ENCODE results near the gene DNAJC3.
"Not testable (repeated sequence)": the region's sequence is repeated elsewhere in the genome, so short reads cannot be mapped to it uniquely, and the experiment has no call there.

DNAJC3 gene

DNA sequence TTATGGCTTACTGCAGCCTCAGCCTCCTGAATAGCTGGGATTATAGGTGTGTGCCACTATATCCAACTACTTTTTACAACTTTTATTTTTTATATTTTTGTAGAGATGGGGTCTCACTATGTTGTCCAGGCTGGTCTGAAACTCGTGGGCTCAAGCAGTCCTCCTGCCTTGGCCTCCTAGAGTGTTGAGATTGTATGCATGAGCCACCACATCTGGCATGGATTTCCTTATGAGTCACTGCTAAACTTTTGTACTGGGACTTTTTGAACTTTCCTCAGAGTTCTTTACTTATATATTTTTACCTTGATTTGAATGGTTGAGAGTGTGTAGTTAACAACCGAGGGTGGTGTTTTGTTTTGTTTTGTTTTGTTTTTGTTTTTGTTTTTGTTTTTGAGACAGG, 33.4 kb downstream of the DNAJC3 start:
- no peaks in the 10 kb centered on the region for H3K9me3 ChIP-seq (ENCODE audit: control insufficient read depth in 1 of 2, low read length in 2 of 2)
- no peak overlapping the region for H3K9ac ChIP-seq (ENCODE audit: low read depth in 1 of 2, low read length in 2 of 2)
- peaks cover 14 to 32% of the 10 kb centered on the region in 2 donors for H3K36me3 ChIP-seq (ENCODE audit: control insufficient read depth in 1 of 2, insufficient read depth in 2 of 2, low read length in 2 of 2)
- H3K27me3 ChIP-seq (ENCODE audit: control insufficient read depth in 1 of 2, insufficient read depth in 2 of 2, low read length in 2 of 2), result no peaks in the 10 kb centered on the region
- peaks cover 3 to 7% of the 10 kb centered on the region in 2 donors for H3K4me1 ChIP-seq (ENCODE audit: control insufficient read depth in 1 of 2, insufficient read depth in 2 of 2, low read length in 2 of 2)
- H3K27ac ChIP-seq (ENCODE audit: low read depth, low read length), result no peak overlapping the region
- no peak overlapping the region for H3K4me3 ChIP-seq (ENCODE audit: low read depth in 1 of 2, low read length in 2 of 2)

GRCh38 chr13:95712846-95713245, 35.9 kb downstream of the DNAJC3 start:
- H3K36me3 ChIP-seq (ENCODE audit: control insufficient read depth in 1 of 2, insufficient read depth in 2 of 2, low read length in 2 of 2), result peaks cover 14 to 38% of the 10 kb centered on the region in 2 donors

DNA sequence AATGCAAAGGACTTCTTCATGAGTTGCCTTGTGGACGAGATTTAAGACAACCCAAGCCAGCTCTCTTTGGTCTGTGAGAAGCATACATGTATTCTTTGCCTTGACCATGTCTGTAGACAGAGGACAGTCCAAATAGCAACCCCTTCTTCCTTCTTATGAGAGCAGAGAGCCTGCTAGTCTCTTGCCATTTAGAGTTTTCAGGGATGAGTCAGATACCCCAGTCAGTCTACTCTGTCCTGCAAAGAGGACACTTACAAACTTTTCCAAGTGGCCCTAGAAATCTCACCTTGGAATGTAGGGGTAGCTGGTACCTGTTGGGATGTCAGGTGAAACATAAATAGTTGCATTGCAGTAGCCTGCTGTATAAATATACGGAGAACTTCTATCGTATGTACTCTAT, 36.7 kb downstream of the DNAJC3 start:
- H3K9ac ChIP-seq (ENCODE audit: low read depth in 1 of 2, low read length in 2 of 2), result no peak overlapping the region
- H3K9me3 ChIP-seq (ENCODE audit: control insufficient read depth in 1 of 2, low read length in 2 of 2), result no peaks in the 10 kb centered on the region
- H3K4me1 ChIP-seq (ENCODE audit: control insufficient read depth in 1 of 2, insufficient read depth in 2 of 2, low read length in 2 of 2), result no peaks in the 10 kb centered on the region
- H3K27ac ChIP-seq (ENCODE audit: low read depth, low read length), result no peak overlapping the region
- peaks cover 14 to 40% of the 10 kb centered on the region in 2 donors for H3K36me3 ChIP-seq (ENCODE audit: control insufficient read depth in 1 of 2, insufficient read depth in 2 of 2, low read length in 2 of 2)
- no peak overlapping the region for H3K4me3 ChIP-seq (ENCODE audit: low read depth in 1 of 2, low read length in 2 of 2)
- no peaks in the 10 kb centered on the region for H3K27me3 ChIP-seq (ENCODE audit: control insufficient read depth in 1 of 2, insufficient read depth in 2 of 2, low read length in 2 of 2)

More at GRCh38 chr13:95712846-95713245, 35.9 kb downstream of the DNAJC3 start:
- H3K4me1 ChIP-seq (ENCODE audit: control insufficient read depth in 1 of 2, insufficient read depth in 2 of 2, low read length in 2 of 2); H3K9me3 ChIP-seq (ENCODE audit: control insufficient read depth in 1 of 2, low read length in 2 of 2); H3K9ac ChIP-seq (ENCODE audit: low read depth in 1 of 2, low read length in 2 of 2); H3K27ac ChIP-seq (ENCODE audit: low read depth, low read length); H3K4me3 ChIP-seq (ENCODE audit: low read depth in 1 of 2, low read length in 2 of 2); H3K27me3 ChIP-seq (ENCODE audit: control insufficient read depth in 1 of 2, insufficient read depth in 2 of 2, low read length in 2 of 2): not testable (repeated sequence)

GRCh38 chr13:95714142-95714832, 37.3 kb downstream of the DNAJC3 start:
- Histone ChIP-seq H3K27me3 (ENCODE audit: control insufficient read depth in 1 of 2, insufficient read depth in 2 of 2, low read length in 2 of 2) (no peaks in the 10 kb centered on the region), H3K9ac (ENCODE audit: low read depth in 1 of 2, low read length in 2 of 2) (no peak overlapping the region), H3K9me3 (ENCODE audit: control insufficient read depth in 1 of 2, low read length in 2 of 2) (no peaks in the 10 kb centered on the region), H3K27ac (ENCODE audit: low read depth, low read length) (no peak overlapping the region), H3K36me3 (ENCODE audit: control insufficient read depth in 1 of 2, insufficient read depth in 2 of 2, low read length in 2 of 2) (peaks cover 14 to 40% of the 10 kb centered on the region in 2 donors), H3K4me1 (ENCODE audit: control insufficient read depth in 1 of 2, insufficient read depth in 2 of 2, low read length in 2 of 2) (no peaks in the 10 kb centered on the region), H3K4me3 (ENCODE audit: low read depth in 1 of 2, low read length in 2 of 2) (no peak overlapping the region)

DNA sequence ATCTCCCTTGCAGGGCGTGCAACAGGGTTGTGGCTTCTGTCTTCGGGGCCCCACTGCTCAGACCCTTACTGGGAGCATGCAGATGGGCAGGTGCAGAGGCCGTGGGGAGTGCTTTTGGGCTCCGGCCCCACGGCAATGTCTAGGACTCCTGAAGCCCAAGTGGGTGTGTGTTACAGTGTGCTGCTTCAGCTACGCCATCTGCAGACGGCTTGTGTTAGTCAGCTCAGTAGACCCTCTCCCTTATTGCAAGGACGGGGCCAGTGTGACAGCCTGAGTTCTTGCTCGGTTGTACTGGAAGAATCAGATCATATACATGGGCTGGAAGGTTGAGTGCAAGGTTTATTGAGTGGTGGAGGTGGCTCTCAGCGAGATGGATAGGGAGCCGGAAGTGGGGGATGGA, 39.3 kb downstream of the DNAJC3 start:
- no peak overlapping the region for H3K27ac ChIP-seq (ENCODE audit: low read depth, low read length)
- H3K9ac ChIP-seq (ENCODE audit: low read depth in 1 of 2, low read length in 2 of 2), result no peak overlapping the region
- H3K9me3 ChIP-seq (ENCODE audit: control insufficient read depth in 1 of 2, low read length in 2 of 2), result no peaks in the 10 kb centered on the region
- no peak overlapping the region for H3K4me3 ChIP-seq (ENCODE audit: low read depth in 1 of 2, low read length in 2 of 2)
- H3K27me3 ChIP-seq (ENCODE audit: control insufficient read depth in 1 of 2, insufficient read depth in 2 of 2, low read length in 2 of 2), result no peaks in the 10 kb centered on the region
- H3K36me3 ChIP-seq (ENCODE audit: control insufficient read depth in 1 of 2, insufficient read depth in 2 of 2, low read length in 2 of 2), result peaks cover 16 to 27% of the 10 kb centered on the region in 2 donors
- no peaks in the 10 kb centered on the region for H3K4me1 ChIP-seq (ENCODE audit: control insufficient read depth in 1 of 2, insufficient read depth in 2 of 2, low read length in 2 of 2)

DNA sequence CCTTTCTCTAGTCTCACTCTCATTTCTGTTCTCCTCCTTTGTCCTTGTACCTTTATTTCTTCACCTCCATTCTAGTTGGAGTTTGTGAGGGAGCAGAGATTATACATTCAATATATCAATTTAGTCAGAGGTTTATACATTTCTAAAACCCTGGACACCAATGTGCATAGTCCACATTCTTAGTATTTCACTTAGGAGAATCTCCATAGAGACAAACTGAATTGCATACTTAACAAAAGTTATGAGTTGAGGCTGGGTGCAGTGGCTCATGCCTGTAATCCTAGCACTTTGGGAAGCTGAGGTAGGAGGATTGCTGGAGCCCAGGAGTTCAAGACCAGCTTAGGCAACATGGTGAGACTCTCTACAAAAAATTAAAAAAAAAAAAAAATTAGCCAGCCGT, 45.3 kb downstream of the DNAJC3 start:
- Histone ChIP-seq H3K27me3 (ENCODE audit: control insufficient read depth in 1 of 2, insufficient read depth in 2 of 2, low read length in 2 of 2) (no peaks in the 10 kb centered on the region), H3K9me3 (ENCODE audit: control insufficient read depth in 1 of 2, low read length in 2 of 2) (no peaks in the 10 kb centered on the region), H3K9ac (ENCODE audit: low read depth in 1 of 2, low read length in 2 of 2) (no peak overlapping the region), H3K36me3 (ENCODE audit: control insufficient read depth in 1 of 2, insufficient read depth in 2 of 2, low read length in 2 of 2) (peaks cover 7 to 18% of the 10 kb centered on the region in 2 donors), H3K4me1 (ENCODE audit: control insufficient read depth in 1 of 2, insufficient read depth in 2 of 2, low read length in 2 of 2) (no peaks in the 10 kb centered on the region), H3K4me3 (ENCODE audit: low read depth in 1 of 2, low read length in 2 of 2) (no peak overlapping the region), H3K27ac (ENCODE audit: low read depth, low read length) (no peak overlapping the region)

DNA sequence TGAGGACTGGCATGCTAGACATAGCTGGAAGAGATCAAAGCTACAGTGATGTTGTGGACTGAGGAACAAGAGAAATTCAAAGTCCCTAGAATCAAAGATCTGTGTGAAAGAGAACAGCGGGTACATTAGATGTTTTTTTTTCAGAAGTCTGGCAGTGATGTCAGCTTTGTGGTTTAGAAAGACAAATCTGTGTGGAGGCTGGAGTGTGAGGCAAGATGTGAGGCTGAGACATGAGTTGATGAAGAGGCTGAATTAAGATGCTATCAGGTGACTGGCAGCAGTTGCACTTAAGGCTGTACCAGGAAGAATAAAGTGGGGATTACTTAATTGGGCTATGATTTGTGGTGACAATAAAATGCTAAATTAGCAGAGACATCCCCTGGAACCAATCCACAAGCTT, 46.5 kb downstream of the DNAJC3 start:
- no peaks in the 10 kb centered on the region for H3K4me1 ChIP-seq (ENCODE audit: control insufficient read depth in 1 of 2, insufficient read depth in 2 of 2, low read length in 2 of 2)
- no peaks in the 10 kb centered on the region for H3K27me3 ChIP-seq (ENCODE audit: control insufficient read depth in 1 of 2, insufficient read depth in 2 of 2, low read length in 2 of 2)
- H3K27ac ChIP-seq (ENCODE audit: low read depth, low read length), result no peak overlapping the region
- H3K9ac ChIP-seq (ENCODE audit: low read depth in 1 of 2, low read length in 2 of 2), result no peak overlapping the region
- no peaks in the 10 kb centered on the region for H3K9me3 ChIP-seq (ENCODE audit: control insufficient read depth in 1 of 2, low read length in 2 of 2)
- peaks cover 7 to 15% of the 10 kb centered on the region in 2 donors for H3K36me3 ChIP-seq (ENCODE audit: control insufficient read depth in 1 of 2, insufficient read depth in 2 of 2, low read length in 2 of 2)
- H3K4me3 ChIP-seq (ENCODE audit: low read depth in 1 of 2, low read length in 2 of 2), result no peak overlapping the region

GRCh38 chr13:95724252-95724651, 47.3 kb downstream of the DNAJC3 start:
- no peaks in the 10 kb centered on the region for H3K4me1 ChIP-seq (ENCODE audit: control insufficient read depth in 1 of 2, insufficient read depth in 2 of 2, low read length in 2 of 2)
- no peaks in the 10 kb centered on the region for H3K9me3 ChIP-seq (ENCODE audit: control insufficient read depth in 1 of 2, low read length in 2 of 2)
- peaks cover 7 to 15% of the 10 kb centered on the region in 2 donors for H3K36me3 ChIP-seq (ENCODE audit: control insufficient read depth in 1 of 2, insufficient read depth in 2 of 2, low read length in 2 of 2)
- H3K27me3 ChIP-seq (ENCODE audit: control insufficient read depth in 1 of 2, insufficient read depth in 2 of 2, low read length in 2 of 2), result no peaks in the 10 kb centered on the region
- H3K27ac ChIP-seq (ENCODE audit: low read depth, low read length), result no peak overlapping the region
- H3K9ac ChIP-seq (ENCODE audit: low read depth in 1 of 2, low read length in 2 of 2), result no peak overlapping the region
- H3K4me3 ChIP-seq (ENCODE audit: low read depth in 1 of 2, low read length in 2 of 2), result no peak overlapping the region

GRCh38 chr13:95726876-95727275, 49.9 kb downstream of the DNAJC3 start:
- Histone ChIP-seq H3K4me3 (ENCODE audit: low read depth in 1 of 2, low read length in 2 of 2) (no peak overlapping the region), H3K36me3 (ENCODE audit: control insufficient read depth in 1 of 2, insufficient read depth in 2 of 2, low read length in 2 of 2) (peaks cover 4 to 21% of the 10 kb centered on the region in 2 donors), H3K27me3 (ENCODE audit: control insufficient read depth in 1 of 2, insufficient read depth in 2 of 2, low read length in 2 of 2) (no peaks in the 10 kb centered on the region), H3K27ac (ENCODE audit: low read depth, low read length) (no peak overlapping the region), H3K9me3 (ENCODE audit: control insufficient read depth in 1 of 2, low read length in 2 of 2) (peaks cover 0 to 2% of the 10 kb centered on the region in 2 donors), H3K9ac (ENCODE audit: low read depth in 1 of 2, low read length in 2 of 2) (no peak overlapping the region), H3K4me1 (ENCODE audit: control insufficient read depth in 1 of 2, insufficient read depth in 2 of 2, low read length in 2 of 2) (no peaks in the 10 kb centered on the region)

GRCh38 chr13:95728957-95729356, 52.0 kb downstream of the DNAJC3 start:
- Histone ChIP-seq H3K9ac (ENCODE audit: low read depth in 1 of 2, low read length in 2 of 2) (no peak overlapping the region), H3K4me1 (ENCODE audit: control insufficient read depth in 1 of 2, insufficient read depth in 2 of 2, low read length in 2 of 2) (no peaks in the 10 kb centered on the region), H3K4me3 (ENCODE audit: low read depth in 1 of 2, low read length in 2 of 2) (no peak overlapping the region), H3K9me3 (ENCODE audit: control insufficient read depth in 1 of 2, low read length in 2 of 2) (peaks cover 2 to 3% of the 10 kb centered on the region in 2 donors), H3K27ac (ENCODE audit: low read depth, low read length) (no peak overlapping the region), H3K36me3 (ENCODE audit: control insufficient read depth in 1 of 2, insufficient read depth in 2 of 2, low read length in 2 of 2) (peaks cover 0 to 17% of the 10 kb centered on the region in 2 donors), H3K27me3 (ENCODE audit: control insufficient read depth in 1 of 2, insufficient read depth in 2 of 2, low read length in 2 of 2) (no peaks in the 10 kb centered on the region)
